H1 (cell line): ENCODE data around the gene ADCY5. TPM values are rescaled to one million over a fixed set of nuclear protein-coding genes. Genes with fewer than 3 reads are reported as not detected.
A peak's percentile ranks its signal among the peaks of the same experiment; 100 is the strongest.

ENCODE experiments used
- CTCF ChIA-PET: fragments of 300-600 bp; sonication (Branson Sonifier 250); formaldehyde crosslinking; loops from one replicate; lab custom pipeline; 2021; ENCODE audit not compliant: partially characterized antibody; lab: Charles Lee
- POLR2A ChIA-PET: fragments of 300-600 bp; sonication (Branson Sonifier 250); formaldehyde crosslinking; loops from one replicate; lab custom pipeline; 2021; ENCODE audit warnings: inconsistent platforms; ENCODE audit not compliant: partially characterized antibody; lab: Charles Lee
- DNase-seq, 2 experiments: peaks; one replicate each; pipeline versions ENCODE4 v3.0.0 to v3.0.0-alpha.2; 2010 to 2022; ENCODE audit warnings: low spot score in 2 of 2, low read depth in 1 of 2, mixed read lengths in 1 of 2
- FAIRE-seq: peaks from 2 replicates; lab custom pipeline; 2011; peaks lifted over from hg19 to GRCh38; lab: Jason Lieb, UNC
- H2AFZ ChIP-seq: 2 replicates; pipeline ENCODE4 v1.8.1; 2012; ENCODE audit warnings: low read length, inconsistent platforms
- H2AK5ac ChIP-seq: 2 replicates; pipeline ENCODE4 v1.6.1; 2013; ENCODE audit warnings: low read depth, low read length
- H2BK120ac ChIP-seq: replicated peaks from 2 replicates; pipeline ENCODE3; 2013; ENCODE audit warnings: low read depth, low read length, inconsistent platforms
- H2BK12ac ChIP-seq: 2 replicates; pipeline ENCODE4 v1.6.1; 2013; ENCODE audit warnings: low read depth, low read length
- H2BK15ac ChIP-seq: 2 replicates; pipeline ENCODE4 v1.6.1; 2013; ENCODE audit warnings: low read length
- H2BK20ac ChIP-seq: 2 replicates; pipeline ENCODE4 v1.6.1; 2013; ENCODE audit warnings: low read length
- H2BK5ac ChIP-seq: 2 replicates; pipeline ENCODE4 v1.6.1; 2013; ENCODE audit warnings: low read depth, low read length
- H3K14ac ChIP-seq: 2 replicates; pipeline ENCODE4 v1.6.1; 2013; ENCODE audit warnings: inconsistent platforms; ENCODE audit not compliant: insufficient read length
- H3K18ac ChIP-seq: 2 replicates; pipeline ENCODE4 v1.6.1; 2013; ENCODE audit warnings: low read length; ENCODE audit errors: extremely low read depth
- H3K23ac ChIP-seq: 2 replicates; pipeline ENCODE4 v1.6.1; 2013; ENCODE audit warnings: inconsistent platforms; ENCODE audit not compliant: insufficient read length
- H3K23me2 ChIP-seq: 2 replicates; pipeline ENCODE4 v1.6.1; 2013; ENCODE audit warnings: low read depth, low read length
- H3K27ac ChIP-seq: 2 replicates; pipeline ENCODE4 v1.6.1; 2011; ENCODE audit warnings: low read depth, low read length, inconsistent platforms
- H3K27me3 ChIP-seq, 4 experiments: replicated peaks in 1 of 4; 1 replicate in 1 of 4; 2 replicates in 3 of 4; pipeline versions ENCODE4 v1.6.1 to v1.8.1; 2011 to 2013; ENCODE audit warnings: low read length in 3 of 4, mild to moderate bottlenecking in 3 of 4, inconsistent platforms in 2 of 4, mixed read lengths in 2 of 4, moderate library complexity in 1 of 4; ENCODE audit not compliant: control insufficient read depth in 3 of 4, insufficient read depth in 3 of 4; ENCODE audit errors: extremely low read depth in 1 of 4
- H3K36me3 ChIP-seq, 4 experiments: 2 replicates each; pipeline versions ENCODE4 v1.6.1 to v1.8.1; 2011 to 2013; ENCODE audit warnings: mild to moderate bottlenecking in 4 of 4, low read length in 3 of 4, moderate library complexity in 2 of 4, control low read depth in 1 of 4, inconsistent platforms in 1 of 4; ENCODE audit not compliant: insufficient read depth in 4 of 4, control insufficient read depth in 2 of 4
- H3K4ac ChIP-seq: replicated peaks from 2 replicates; pipeline ENCODE3; 2013; ENCODE audit warnings: low read length, low read depth, mixed read lengths, inconsistent platforms; ENCODE audit not compliant: insufficient read length
- H3K4me1 ChIP-seq, 4 experiments: replicated peaks in 1 of 4; 1 replicate in 1 of 4; 2 replicates in 3 of 4; pipeline versions ENCODE4 v1.6.1 to v1.8.1; 2011 to 2013; ENCODE audit warnings: low read length in 3 of 4, inconsistent platforms in 2 of 4, mixed read lengths in 1 of 4; ENCODE audit not compliant: insufficient read depth in 4 of 4, control insufficient read depth in 3 of 4
- H3K4me2 ChIP-seq, 2 experiments: 2 replicates each; pipeline versions ENCODE4 v1.6.1 to v1.8.1; 2011 to 2013; ENCODE audit warnings: low read depth in 2 of 2, low read length in 2 of 2, control low read depth in 1 of 2, inconsistent platforms in 1 of 2, mild to moderate bottlenecking in 1 of 2; ENCODE audit not compliant: insufficient read depth in 1 of 2
- H3K4me3 ChIP-seq, 4 experiments: fragments of 200-600, 300-600 bp in 1 of 4; sonication (generic), shearing (Covaris generic), sonication (Bioruptor Twin) in 1 of 4; 2 replicates each; pipeline versions ENCODE4 v1.5.1 to v1.8.1; 2011 to 2016; ENCODE audit warnings: low read length in 4 of 4, low read depth in 3 of 4, control low read depth in 2 of 4, inconsistent platforms in 2 of 4, mild to moderate bottlenecking in 2 of 4, mixed read lengths in 1 of 4, moderate library complexity in 1 of 4; ENCODE audit not compliant: insufficient read depth in 2 of 4; ENCODE audit errors: extremely low read depth in 1 of 4
- H3K56ac ChIP-seq: replicated peaks from 2 replicates; pipeline ENCODE3; 2013; ENCODE audit warnings: low read depth, mild to moderate bottlenecking, mixed read lengths, low read length, inconsistent platforms; ENCODE audit not compliant: insufficient read length
- H3K79me1 ChIP-seq: 2 replicates; pipeline ENCODE4 v1.6.1; 2013; ENCODE audit warnings: low read depth, low read length, control low read depth
- H3K79me2 ChIP-seq, 2 experiments: 2 replicates each; pipeline versions ENCODE4 v1.6.1 to v1.8.1; 2012 to 2013; ENCODE audit warnings: low read length in 2 of 2, mild to moderate bottlenecking in 2 of 2, inconsistent platforms in 1 of 2; ENCODE audit not compliant: insufficient read depth in 2 of 2, control insufficient read depth in 1 of 2
- H3K9ac ChIP-seq, 4 experiments: replicated peaks in 1 of 4; 1 replicate in 1 of 4; 2 replicates in 3 of 4; pipeline versions ENCODE4 v1.6.1 to v1.8.1; 2011 to 2013; ENCODE audit warnings: low read depth in 3 of 4, low read length in 3 of 4, control low read depth in 2 of 4, mild to moderate bottlenecking in 2 of 4, moderate library complexity in 2 of 4, inconsistent platforms in 1 of 4; ENCODE audit errors: extremely low read depth in 1 of 4
- H3K9me3 ChIP-seq, 2 experiments: 2 replicates each; pipeline versions ENCODE4 v1.6.1 to v1.8.1; 2012 to 2013; ENCODE audit warnings: mild to moderate bottlenecking in 2 of 2, moderate library complexity in 2 of 2, control low read depth in 1 of 2, inconsistent platforms in 1 of 2, low read depth in 1 of 2, low read length in 1 of 2, mixed read lengths in 1 of 2; ENCODE audit not compliant: insufficient read depth in 2 of 2
- H4K20me1 ChIP-seq, 2 experiments: replicated peaks in 1 of 2; 2 replicates each; pipeline versions ENCODE3 to v1.8.1; 2011 to 2013; ENCODE audit warnings: inconsistent platforms in 2 of 2, low read length in 2 of 2, mild to moderate bottlenecking in 1 of 2; ENCODE audit not compliant: insufficient read depth in 2 of 2, control insufficient read depth in 1 of 2
- H4K5ac ChIP-seq: 2 replicates; pipeline ENCODE4 v1.6.1; 2013; ENCODE audit warnings: low read length, low read depth, mixed read lengths, inconsistent platforms; ENCODE audit not compliant: insufficient read length
- H4K8ac ChIP-seq: 2 replicates; pipeline ENCODE4 v1.8.0; 2013; ENCODE audit warnings: mild to moderate bottlenecking, moderate library complexity, low read length, inconsistent platforms; ENCODE audit not compliant: insufficient read depth; ENCODE audit errors: extremely low read depth
- H4K91ac ChIP-seq: replicated peaks from 2 replicates; pipeline ENCODE3; 2013; ENCODE audit warnings: low read length, mixed read lengths, inconsistent platforms; ENCODE audit not compliant: insufficient read length
- ASH2L ChIP-seq: fragments of 200-600, 300-600 bp; sonication (generic); IDR thresholded peaks from one replicate; pipeline ENCODE4 v1.7.1; 2017; ENCODE audit warnings: low read length
- BCL11A ChIP-seq, 2 experiments: IDR thresholded peaks; one replicate each; pipeline ENCODE4 v1.6.1; 2011; ENCODE audit warnings: low read depth in 2 of 2, low read length in 2 of 2, mild to moderate bottlenecking in 2 of 2
- CREB1 ChIP-seq: IDR thresholded peaks from 2 replicates; pipeline ENCODE4 v1.6.1; 2012; ENCODE audit warnings: inconsistent platforms
- E2F6 ChIP-seq: IDR thresholded peaks from 2 replicates; pipeline ENCODE4 v1.6.1; 2012; ENCODE audit warnings: inconsistent platforms
- EP300 ChIP-seq, 2 experiments: IDR thresholded peaks; 1 replicate in 1 of 2; 2 replicates in 1 of 2; pipeline ENCODE4 v1.6.1; 2011 to 2012; ENCODE audit warnings: low read depth in 2 of 2, low read length in 2 of 2, mild to moderate bottlenecking in 2 of 2, borderline replicate concordance in 1 of 2, inconsistent platforms in 1 of 2, moderate library complexity in 1 of 2
- JUN ChIP-seq: IDR thresholded peaks from 2 replicates; pipeline ENCODE4 v1.6.1; 2011; ENCODE audit warnings: low read depth, mild to moderate bottlenecking, improper control_type of control experiment, low read length
- KDM5A ChIP-seq: fragments of 200-600 bp; IDR thresholded peaks from 2 replicates; pipeline ENCODE4 v1.7.1; 2012; ENCODE audit warnings: mild to moderate bottlenecking, low read length, inconsistent platforms, mixed read lengths
- SIRT6 ChIP-seq: IDR thresholded peaks from one replicate; pipeline ENCODE4 v1.7.1; 2012; ENCODE audit warnings: low read length, inconsistent platforms
- TAF7 ChIP-seq: optimal IDR thresholded peaks from 2 replicates; pipeline ENCODE3; 2011; ENCODE audit warnings: low read depth, mild to moderate bottlenecking, inconsistent platforms, low read length, moderate library complexity, borderline replicate concordance
- WGBS, 2 experiments: shearing (Covaris generic) in 1 of 2; methylation state at CpG; one replicate each; pipeline versions ENCODE4 v1.1.6 to v1.1.7; 2013 to 2015; ENCODE audit warnings: low lambda C conversion rate in 2 of 2, mixed read lengths in 2 of 2, inconsistent platforms in 1 of 2, low coverage in 1 of 2, missing lambda C conversion rate in 1 of 2; ENCODE audit not compliant: insufficient replicate concordance in 2 of 2, insufficient coverage in 1 of 2, insufficient read length in 1 of 2; ENCODE audit errors: extremely low coverage in 1 of 2, missing lambda C conversion rate in 1 of 2; 5-methylcytosine and 5-hydroxymethylcytosine counted together
- polyA plus RNA-seq, 7 experiments: library from polyadenylated mRNA; depleted of rRNA in 3 of 7; stranded (reverse) in 5 of 7; unstranded in 2 of 7; fragments of >200 nt in 5 of 7; fragments of 200-250 nt in 2 of 7; gene quantifications; 1 replicate in 5 of 7; 2 replicates in 1 of 7; 4 replicates in 1 of 7; pipeline versions ENCODE4 v1.2.1 to v1.2.3, GENCODE V29; 2011 to 2013; ENCODE audit warnings: missing spikeins in 2 of 7, mixed read lengths in 2 of 7
- total RNA-seq: library from RNA; stranded (reverse); fragmentation: NEBNext Ultra II Directional; extraction: Animal tissue kit (Norgen Biotek cat#: 25700); gene quantifications from 2 replicates; pipeline ENCODE4 v1.2.1, GENCODE V29; 2021

Gene ADCY5
- total and polyA plus RNA-seq, 2 of the 8 experiments (the other 6 are each of a cell fraction or from before 2014, with no cell fraction given) = 18.9 to 40.8 TPM

- H4K91ac ChIP-seq = no peak overlapping the region
- H2BK20ac ChIP-seq = no peak overlapping the region
- FAIRE-seq = no peak
- H4K5ac ChIP-seq = no peak overlapping the region
- peak overlapping the region; percentile 35 for H4K8ac ChIP-seq
- H2AK5ac ChIP-seq = no peak overlapping the region
- H3K4me2 ChIP-seq = no peak overlapping the region
- H2BK120ac ChIP-seq = no peak overlapping the region
- H3K4me1 ChIP-seq = no peaks in the 10 kb centered on the region
- H3K23me2 ChIP-seq = no peaks in the 10 kb centered on the region
- H3K14ac ChIP-seq = no peak overlapping the region
- DNase-seq = no peak
- peaks cover 0 to 12% (median 5%) of the 10 kb centered on the region in 4 experiments; a peak in 4 of 8 replicates for H3K36me3 ChIP-seq
- no peak overlapping the region for H2AFZ ChIP-seq
- ChIA-PET POLR2A (interaction anchor here (0.7 to 7.0 kb wide), 4 partner anchors 10 to 21 kb away, joined by 3 to 35 read pairs (median 4); no protein-coding TSS in a partner anchor), CTCF (interaction anchor here (0.5 to 17.6 kb wide), 12 partner anchors 9 to 285 kb away, joined by 3 to 245 read pairs (median 8); no protein-coding TSS in a partner anchor)
- H3K18ac ChIP-seq = no peak overlapping the region
- H3K9ac ChIP-seq = no peak overlapping the region
- H3K79me2 ChIP-seq = no peaks in the 10 kb centered on the region
- H3K27me3 ChIP-seq = no peaks in the 10 kb centered on the region
- no peak overlapping the region for H2BK15ac ChIP-seq
- no peak overlapping the region; the same call in 1 of the 2 replicates for H2BK5ac ChIP-seq
- no peak overlapping the region for H3K4me3 ChIP-seq
- peaks cover 1% of the 10 kb centered on the region; the same call in 1 of the 2 replicates for H3K79me1 ChIP-seq
- H4K20me1 ChIP-seq = no peaks in the 10 kb centered on the region
- H3K27ac ChIP-seq = no peak overlapping the region
- no peak overlapping the region for H3K4ac ChIP-seq
- no peak overlapping the region for H3K23ac ChIP-seq
- H3K9me3 ChIP-seq = no peaks in the 10 kb centered on the region
- no peak overlapping the region for H3K56ac ChIP-seq
- H2BK12ac ChIP-seq = no peak overlapping the region
- 92% methylated on average over 16 of the region's 16 CpGs; no CpG with 5 or more reads in 1 of the 2 experiments for WGBS, 2 experiments
- TF ChIP-seq SIRT6 (no peak), JUN (no peak), KDM5A (no peak), EP300 (IDR thresholded peaks at IDR 0.05; ENCODE audit: borderline replicate concordance in 1 of 2, low read depth in 2 of 2, low read length in 2 of 2) (no peak), ASH2L (no peak), CREB1 (no peak), BCL11A (IDR thresholded peaks at IDR 0.05; ENCODE audit: low read depth in 2 of 2, low read length in 2 of 2) (no peak), E2F6 (no peak), TAF7 (no peak)
Measured at GRCh38 chr3:123300056-123300455, 148.8 kb downstream of the ADCY5 start.
